HepG2 (cell line): ENCODE results near the gene GCN1. TPM values are rescaled to one million over a fixed set of nuclear protein-coding genes. Genes with fewer than 3 reads are reported as not detected.

Source experiments
- DNMT3B ChIP-seq: conservative IDR thresholded peaks from 2 replicates; pipeline ENCODE4 v1.6.1; 2016; ENCODE audit warnings: missing biosample characterization, control low read depth
- GLI4 ChIP-seq: sonication (generic); formaldehyde crosslinking; IDR thresholded peaks from 2 replicates; pipeline ENCODE4 v1.5.1; 2020; ENCODE audit warnings: missing genetic modification reagents, mild to moderate bottlenecking, moderate library complexity, borderline replicate concordance
- KDM3A ChIP-seq: IDR thresholded peaks from 2 replicates; pipeline ENCODE4 v1.6.1; 2018; ENCODE audit warnings: low read depth, missing compliant biosample characterization
- PRDM4 ChIP-seq: sonication (generic); formaldehyde crosslinking; IDR thresholded peaks from 2 replicates; pipeline ENCODE4 v1.9.0; 2021; ENCODE audit warnings: missing genetic modification reagents, borderline replicate concordance
- SIN3B ChIP-seq: fragments of 150-350 bp; IDR thresholded peaks from 2 replicates; pipeline ENCODE4 v1.6.1; 2014; ENCODE audit warnings: low read length
- ZBTB21 ChIP-seq: sonication (generic); formaldehyde crosslinking; IDR thresholded peaks from 2 replicates; pipeline ENCODE4 v1.4.0; 2020; ENCODE audit warnings: missing genetic modification reagents
- ZBTB40 ChIP-seq, 2 experiments: fragments of 450-650 bp in 1 of 2; sonication (generic) in 1 of 2; formaldehyde crosslinking in 1 of 2; IDR thresholded peaks; 2 replicates each; pipeline versions ENCODE4 v1.6.1 to v1.8.0; 2016 to 2022; ENCODE audit warnings: antibody characterized with exemption in 1 of 2, mild to moderate bottlenecking in 1 of 2, missing genetic modification reagents in 1 of 2
- ZGPAT ChIP-seq: IDR thresholded peaks from 2 replicates; pipeline ENCODE4 v1.6.1; 2016; ENCODE audit warnings: mild to moderate bottlenecking
- ZSCAN5A ChIP-seq: sonication (generic); formaldehyde crosslinking; IDR thresholded peaks from 2 replicates; pipeline ENCODE4 v1.8.0; 2022; ENCODE audit warnings: mild to moderate bottlenecking, missing genetic modification reagents, borderline replicate concordance
- polyA plus RNA-seq, 8 experiments: library from polyadenylated mRNA; depleted of rRNA in 3 of 8; stranded (reverse) in 7 of 8; unstranded in 1 of 8; fragments of >200 nt; fragmentation: Illumina TruSeq in 4 of 8; extraction: Trizol in 4 of 8; gene quantifications; 2 replicates each; pipeline versions ENCODE4 v1.2.1 to v1.2.3, GENCODE V29; 2011 to 2016; ENCODE audit warnings: low read depth in 4 of 8, missing spikeins in 1 of 8, mixed read lengths in 1 of 8; ENCODE audit not compliant: insufficient read depth in 1 of 8
- total RNA-seq, 5 experiments: library from RNA; depleted of rRNA; stranded (reverse); fragments of >200 nt; fragmentation: Illumina TruSeq; extraction: Trizol; gene quantifications; 2 replicates each; pipeline ENCODE4 v1.2.3, GENCODE V29; 2016; ENCODE audit warnings: low read depth in 1 of 5

GCN1 gene
- total and polyA plus RNA-seq, 2 of the 13 experiments (the other 11 are each of a cell fraction or from before 2014, with no cell fraction given): 58.2 to 83.0 TPM

- TF ChIP-seq ZBTB40 (IDR thresholded peaks at IDR 0.05) (no peak), ZBTB40 (CRISPR knock-in tag; IDR thresholded peaks at IDR 0.05) (no peak), ZSCAN5A (CRISPR knock-in tag) (peak; percentile 83; the same call in 1 of the 2 replicates), DNMT3B (CRISPR knock-in tag) (0 out of 2 replicates have a peak, but pooled peaks have one; percentile 42), KDM3A (CRISPR knock-in tag) (no peak), GLI4 (CRISPR knock-in tag) (peak; percentile 43; the same call in 1 of the 2 replicates), SIN3B (no peak), ZBTB21 (CRISPR knock-in tag) (no peak), ZGPAT (peak; percentile 84; the same call in 1 of the 2 replicates), PRDM4 (CRISPR knock-in tag) (no peak)
Measured at GRCh38 chr12:120116792-120117651, 77.5 kb downstream of the GCN1 start (continued).
